HG03565 (cell line): Measurements from ENCODE around the gene SMIM45.
"Not testable (repeated sequence)": the region's sequence is repeated elsewhere in the genome, so short reads cannot be mapped to it uniquely, and the experiment has no call there.

Experiments used
- ATAC-seq: cut with Tn5 transposase; IDR thresholded peaks from one replicate; pipeline ENCODE4 v1.9.1; 2021; ENCODE audit warnings: mild to moderate bottlenecking, moderate library complexity; ENCODE audit not compliant: unreplicated experiment

The SMIM45 gene

GRCh38 chr22:41933411-41934177 is 18.4 kb upstream of the SMIM45 start:
- ATAC-seq, result no peak

- ATAC-seq, result no peak
These were observed 17.5 kb upstream of the SMIM45 start for GRCh38 chr22:41934284-41935014.

- no peak for ATAC-seq
These were observed 17.0 kb upstream of the SMIM45 start for GRCh38 chr22:41935015-41935351.

- ATAC-seq, result no peak
These were observed 16.4 kb upstream of the SMIM45 start for GRCh38 chr22:41935509-41935908.

- no peak for ATAC-seq
These were observed 15.1 kb upstream of the SMIM45 start for GRCh38 chr22:41936894-41937169.

- ATAC-seq, result peak; percentile 34
These were observed 11.7 kb upstream of the SMIM45 start for GRCh38 chr22:41939981-41940831.

- no peak for ATAC-seq
These were observed 10.9 kb upstream of the SMIM45 start for GRCh38 chr22:41940832-41941765.

GRCh38 chr22:41943661-41944209 is 8.2 kb upstream of the SMIM45 start:
- ATAC-seq, result no peak

- ATAC-seq, result peak; percentile 72
These were observed 5.1 kb upstream of the SMIM45 start, which contains the start of gene CENPM for GRCh38 chr22:41946629-41947423. CENPM (minus strand) TSS chr22:41947152; CDS start chr22:41947076, 76 bp downstream.

- no peak for ATAC-seq
These were observed 4.4 kb upstream of the SMIM45 start for GRCh38 chr22:41947424-41948080.

- ATAC-seq, result no peak
These were observed 3.8 kb upstream of the SMIM45 start for GRCh38 chr22:41948142-41948541.

- ATAC-seq, result not testable (repeated sequence)
These were observed 3.0 kb upstream of the SMIM45 start for GRCh38 chr22:41948928-41949296.

GRCh38 chr22:41949297-41949965 is 2.5 kb upstream of the SMIM45 start:
- no peak for ATAC-seq

GRCh38 chr22:41952713-41953112 is 763 bp downstream of the SMIM45 start:
- no peak for ATAC-seq

- no peak for ATAC-seq
These were observed 6.1 kb downstream of the SMIM45 start for GRCh38 chr22:41957941-41958556.

- no peak for ATAC-seq
These were observed 11.6 kb downstream of the SMIM45 start for GRCh38 chr22:41963453-41964111.

GRCh38 chr22:41964112-41964491 is 12.2 kb downstream of the SMIM45 start:
- ATAC-seq, result no peak

- ATAC-seq, result no peak
These were observed 14.3 kb downstream of the SMIM45 start for GRCh38 chr22:41966225-41966606.
